ENCODE data around the gene ZCCHC13. TPM values are rescaled to one million over a fixed set of nuclear protein-coding genes. Genes with fewer than 3 reads are reported as not detected.
"Not testable (repeated sequence)": the region's sequence is repeated elsewhere in the genome, so short reads cannot be mapped to it uniquely, and the experiment has no call there.

ZCCHC13 gene
- total and polyA plus RNA-seq, 9 donors, result not detected

GRCh38 chrX:74325130-74326059 lies 21.4 kb downstream of the ZCCHC13 start:
- Histone ChIP-seq H3K9me3 (no peaks in the 10 kb centered on the region), H3K27ac (no peak overlapping the region), H3K27me3 (no peaks in the 10 kb centered on the region), H3K4me3 (no peak overlapping the region), H3K36me3 (no peaks in the 10 kb centered on the region), H3K4me1 (ENCODE audit: insufficient read depth) (no peaks in the 10 kb centered on the region)
- TF ChIP-seq POLR2A (IDR thresholded peaks at IDR 0.05), result no peak
- TF ChIP-seq CTCF (IDR thresholded peaks at IDR 0.05), result no peak
- no peak for TF ChIP-seq EP300 (IDR thresholded peaks at IDR 0.05)
- DNase-seq, result no peak
- 19 to 40% (median 28%) methylated on average over 5 to 9 of the region's 9 CpGs for WGBS, 3 donors
- intact Hi-C loops (cut with DNase I), result no loop called here

- no peak for DNase-seq
- TF ChIP-seq POLR2A (IDR thresholded peaks at IDR 0.05) (no peak), CTCF (IDR thresholded peaks at IDR 0.05) (no peak), EP300 (IDR thresholded peaks at IDR 0.05) (no peak)
- H3K27me3 ChIP-seq, result no peaks in the 10 kb centered on the region
- H3K4me3 ChIP-seq, result no peak overlapping the region
- intact Hi-C loops (cut with DNase I), result no loop called here
- H3K27ac ChIP-seq, result no peak overlapping the region
- no peaks in the 10 kb centered on the region for H3K36me3 ChIP-seq
- no peaks in the 10 kb centered on the region for H3K4me1 ChIP-seq (ENCODE audit: insufficient read depth)
- no peaks in the 10 kb centered on the region for H3K9me3 ChIP-seq
Measured at GRCh38 chrX:74338852-74339251, 34.9 kb downstream of the ZCCHC13 start.

- TF ChIP-seq EP300 (IDR thresholded peaks at IDR 0.05) (no peak), POLR2A (IDR thresholded peaks at IDR 0.05) (no peak), CTCF (IDR thresholded peaks at IDR 0.05) (no peak)
- intact Hi-C loops (cut with DNase I), result no loop called here
- DNase-seq, result no peak
Measured at GRCh38 chrX:74340051-74340450, 36.1 kb downstream of the ZCCHC13 start.

GRCh38 chrX:74342211-74342610 lies 38.2 kb downstream of the ZCCHC13 start:
- H3K4me1 ChIP-seq (ENCODE audit: insufficient read depth); intact Hi-C loops (cut with DNase I); H3K27ac ChIP-seq; DNase-seq; H3K36me3 ChIP-seq; H3K27me3 ChIP-seq; H3K4me3 ChIP-seq; H3K9me3 ChIP-seq: not testable (repeated sequence)
- WGBS, 3 donors, result 76 to 85% (median 78%) methylated on average over 5 of the region's 5 CpGs

More at GRCh38 chrX:74340051-74340450, 36.1 kb downstream of the ZCCHC13 start:
- Histone ChIP-seq H3K9me3 (no peaks in the 10 kb centered on the region), H3K27me3 (no peaks in the 10 kb centered on the region), H3K36me3 (no peaks in the 10 kb centered on the region), H3K27ac (no peak overlapping the region), H3K4me3 (no peak overlapping the region), H3K4me1 (ENCODE audit: insufficient read depth) (no peaks in the 10 kb centered on the region)
